Mesothelial cell of epicardium (in vitro differentiated cells): ENCODE results near the gene TM2D1. TPM values are rescaled to one million over a fixed set of nuclear protein-coding genes. Genes with fewer than 3 reads are reported as not detected.

ENCODE experiments used
- DNase-seq, 2 experiments: peaks; one replicate each; pipeline ENCODE4 v3.0.0; 2021; ENCODE audit warnings: low spot score in 2 of 2; ENCODE audit not compliant: unreplicated experiment in 2 of 2
- H3K27ac Mint-ChIP-seq: 2 replicates; pipeline ENCODE4 v1.8.0; 2021; ENCODE audit warnings: mixed read lengths
- H3K27me3 Mint-ChIP-seq: 2 replicates; pipeline ENCODE4 v1.8.0; 2021; ENCODE audit warnings: low read depth, mixed read lengths
- H3K36me3 Mint-ChIP-seq: 2 replicates; pipeline ENCODE4 v1.8.0; 2021; ENCODE audit warnings: mixed read lengths
- H3K4me1 Mint-ChIP-seq: 2 replicates; pipeline ENCODE4 v1.8.0; 2021; ENCODE audit warnings: mixed read lengths
- H3K4me3 Mint-ChIP-seq: 2 replicates; pipeline ENCODE4 v1.8.0; 2021; ENCODE audit warnings: mild to moderate bottlenecking, moderate library complexity, mixed read lengths
- H3K9me3 Mint-ChIP-seq: 2 replicates; pipeline ENCODE4 v1.8.0; 2021; ENCODE audit warnings: mixed read lengths
- CTCF ChIP-seq: fragments of 200-600 bp; sonication (generic); IDR thresholded peaks from one replicate; pipeline ENCODE4 v1.5.0; 2021; ENCODE audit warnings: antibody characterized with exemption; ENCODE audit not compliant: unreplicated experiment
- total RNA-seq: library from RNA; stranded (reverse); gene quantifications from 3 replicates; pipeline ENCODE4 v1.2.1, GENCODE V29; 2021

Gene TM2D1
- 55.5 to 62.4 TPM (median 55.5 TPM) in 3 replicates for total RNA-seq

- Mint-ChIP-seq H3K27ac (peak within 1 kb of the TSS; percentile 97), H3K9me3 (no peaks in the 10 kb centered on the region), H3K36me3 (peaks cover 5% of the 10 kb centered on the region), H3K27me3 (no peaks in the 10 kb centered on the region), H3K4me1 (peaks cover 20% of the 10 kb centered on the region), H3K4me3 (peak within 1 kb of the TSS; percentile 93)
- TF ChIP-seq CTCF: no peak
- peak; percentile 68 to 83 for DNase-seq
These were observed at the start of gene TM2D1 for GRCh38 chr1:61724813-61725694. Gene TM2D1, minus strand, starts transcription at chr1:61725141. Its CDS starts 21 bp downstream, at chr1:61725120.

GRCh38 chr1:61770131-61770530 is 45.2 kb upstream of the TM2D1 start:
- Mint-ChIP-seq H3K4me3 (no peak overlapping the region), H3K27ac (no peak overlapping the region), H3K36me3 (peaks cover 30% of the 10 kb centered on the region), H3K4me1 (no peaks in the 10 kb centered on the region), H3K9me3 (no peaks in the 10 kb centered on the region), H3K27me3 (no peaks in the 10 kb centered on the region)
- no peak for TF ChIP-seq CTCF
- no peak for DNase-seq

GRCh38 chr1:61757950-61758349 is 33.0 kb upstream of the TM2D1 start:
- Mint-ChIP-seq H3K27me3 (no peaks in the 10 kb centered on the region), H3K27ac (peak overlapping the region; percentile 87), H3K4me1 (peaks cover 22% of the 10 kb centered on the region), H3K9me3 (no peaks in the 10 kb centered on the region), H3K36me3 (peaks cover 14% of the 10 kb centered on the region), H3K4me3 (no peak overlapping the region)
- no peak for DNase-seq
- no peak for TF ChIP-seq CTCF

- Mint-ChIP-seq H3K9me3 (no peaks in the 10 kb centered on the region), H3K27me3 (no peaks in the 10 kb centered on the region), H3K27ac (peak overlapping the region; percentile 39), H3K4me1 (peaks cover 22% of the 10 kb centered on the region), H3K36me3 (peaks cover 12% of the 10 kb centered on the region), H3K4me3 (no peak overlapping the region)
- TF ChIP-seq CTCF: no peak
- no peak for DNase-seq
These were observed 31.8 kb upstream of the TM2D1 start for GRCh38 chr1:61756773-61757172.

GRCh38 chr1:61754545-61754944 is 29.6 kb upstream of the TM2D1 start:
- H3K4me3 Mint-ChIP-seq: no peak overlapping the region
- peak overlapping the region; percentile 9 for H3K27ac Mint-ChIP-seq
- peaks cover 18% of the 10 kb centered on the region for H3K4me1 Mint-ChIP-seq
- no peaks in the 10 kb centered on the region for H3K9me3 Mint-ChIP-seq
- DNase-seq: no peak
- no peak for TF ChIP-seq CTCF
- H3K27me3 Mint-ChIP-seq: no peaks in the 10 kb centered on the region
- H3K36me3 Mint-ChIP-seq: peaks cover 11% of the 10 kb centered on the region
